ENCODE measurements around the gene ZIC2. TPM values are rescaled to one million over a fixed set of nuclear protein-coding genes. Genes with fewer than 3 reads are reported as not detected.

Gene ZIC2
- total RNA-seq, 1 experiment from 2014 or later, result 44.4 TPM

- Histone ChIP-seq H3K27me3 (ENCODE audit: insufficient read depth, low read length) (peaks cover 39% of the 10 kb centered on the region), H3K27ac (ENCODE audit: low read depth, low read length) (no peak overlapping the region), H3K9ac (ENCODE audit: low read length) (no peak overlapping the region), H4K20me1 (ENCODE audit: insufficient read depth) (no peaks in the 10 kb centered on the region; the same call in 1 of the 2 replicates), H2AFZ (ENCODE audit: low read depth, low read length, poor library complexity, severe bottlenecking) (no peak overlapping the region), H3K4me1 (ENCODE audit: control insufficient read depth in 1 of 2, insufficient read depth in 2 of 2, low read length in 2 of 2) (no peaks in the 10 kb centered on the region; a peak in 1 of 4 replicates), H3K4me3 (replicated peaks in 1 of 2; ENCODE audit: low read depth in 1 of 2, low read length in 2 of 2) (no peak overlapping the region), H3K79me2 (ENCODE audit: insufficient read depth, low read length) (no peaks in the 10 kb centered on the region), H3K36me3 (ENCODE audit: control insufficient read depth in 1 of 2, insufficient read depth in 2 of 2, low read length in 2 of 2) (no peaks in the 10 kb centered on the region), H3K4me2 (ENCODE audit: low read length) (no peak overlapping the region), H3K9me2 (ENCODE audit: insufficient read depth) (no peaks in the 10 kb centered on the region), H3K9me3 (ENCODE audit: control insufficient read depth in 1 of 2, insufficient read depth in 1 of 2, low read depth in 1 of 2, low read length in 2 of 2) (no peaks in the 10 kb centered on the region)
- ATAC-seq, result no peak
- ChIA-PET CTCF (no interaction called here), POLR2A (no interaction called here), RAD21 (ENCODE audit: low non-redundant PET in 1 of 2, low total read pairs in 2 of 2, uncharacterized antibody in 2 of 2, unreplicated experiment in 2 of 2) (no interaction called here)
- DNase-seq (ENCODE audit: low read depth, low spot score), result no peak
- intact Hi-C loops (cut with micrococcal nuclease), result no loop called here
- BruUV-seq (replicated peaks), result no TSS peak
- TF ChIP-seq SIN3A (IDR thresholded peaks at IDR 0.05; ENCODE audit: low read depth) (no peak), REST (IDR thresholded peaks at IDR 0.05; ENCODE audit: low read depth) (no peak), EZH2 (IDR thresholded peaks at IDR 0.05) (no peak), ZBTB33 (IDR thresholded peaks at IDR 0.05; ENCODE audit: extremely low read depth, insufficient replicate concordance, low read length) (no peak)
Observed at GRCh38 chr13:99994638-99995020, 13.0 kb downstream of the ZIC2 start.

Measured in HCT116 (cell line).